Measurements from ENCODE around the gene RELN.

Gene RELN

DNA sequence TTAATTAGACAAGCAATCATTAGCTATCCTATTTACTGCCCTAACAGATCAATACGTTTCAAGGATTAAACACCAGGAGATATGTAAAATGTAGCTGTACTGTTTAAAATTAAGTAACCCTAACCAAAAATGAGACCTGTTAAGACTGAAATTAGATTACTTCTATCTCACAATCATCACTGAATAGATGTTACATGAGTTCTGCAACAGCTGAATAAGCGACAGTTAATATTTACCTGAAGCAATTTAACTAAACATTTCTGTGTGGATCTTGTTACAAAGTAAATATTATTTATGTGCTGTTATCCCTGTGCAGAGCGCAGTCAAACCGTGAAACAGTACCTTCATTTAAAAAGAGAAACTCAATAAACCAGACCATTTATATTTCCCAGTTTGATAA lies 122.5 kb downstream of the RELN start:
- TF ChIP-seq, protein P1, sequence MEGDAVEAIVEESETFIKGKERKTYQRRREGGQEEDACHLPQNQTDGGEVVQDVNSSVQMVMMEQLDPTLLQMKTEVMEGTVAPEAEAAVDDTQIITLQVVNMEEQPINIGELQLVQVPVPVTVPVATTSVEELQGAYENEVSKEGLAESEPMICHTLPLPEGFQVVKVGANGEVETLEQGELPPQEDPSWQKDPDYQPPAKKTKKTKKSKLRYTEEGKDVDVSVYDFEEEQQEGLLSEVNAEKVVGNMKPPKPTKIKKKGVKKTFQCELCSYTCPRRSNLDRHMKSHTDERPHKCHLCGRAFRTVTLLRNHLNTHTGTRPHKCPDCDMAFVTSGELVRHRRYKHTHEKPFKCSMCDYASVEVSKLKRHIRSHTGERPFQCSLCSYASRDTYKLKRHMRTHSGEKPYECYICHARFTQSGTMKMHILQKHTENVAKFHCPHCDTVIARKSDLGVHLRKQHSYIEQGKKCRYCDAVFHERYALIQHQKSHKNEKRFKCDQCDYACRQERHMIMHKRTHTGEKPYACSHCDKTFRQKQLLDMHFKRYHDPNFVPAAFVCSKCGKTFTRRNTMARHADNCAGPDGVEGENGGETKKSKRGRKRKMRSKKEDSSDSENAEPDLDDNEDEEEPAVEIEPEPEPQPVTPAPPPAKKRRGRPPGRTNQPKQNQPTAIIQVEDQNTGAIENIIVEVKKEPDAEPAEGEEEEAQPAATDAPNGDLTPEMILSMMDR (IDR thresholded peaks at IDR 0.05), result no peak
- no peak for TF ChIP-seq ZFX (IDR thresholded peaks at IDR 0.05; ENCODE audit: borderline replicate concordance)
- H3K27ac ChIP-seq, result peak overlapping the region; percentile 53

DNA sequence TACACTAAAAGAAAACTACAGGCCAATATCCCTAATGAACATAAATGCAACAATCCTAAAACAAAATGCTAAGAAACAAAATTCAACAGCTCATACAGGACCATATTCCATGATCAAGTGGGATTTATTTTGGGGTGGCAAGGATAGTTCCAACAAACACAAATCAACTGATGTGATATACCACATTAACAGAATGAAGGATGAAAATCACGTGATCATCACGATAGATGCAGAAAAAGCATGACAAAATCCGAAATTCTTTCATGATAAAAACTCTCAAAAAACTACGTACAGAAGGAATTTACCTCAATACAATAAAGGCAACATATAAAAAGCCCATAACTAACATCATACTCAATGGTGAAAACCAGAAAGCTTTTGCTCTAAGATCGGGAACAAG lies 124.0 kb downstream of the RELN start:
- H3K27ac ChIP-seq, result no peak overlapping the region
- TF ChIP-seq, protein P1 (IDR thresholded peaks at IDR 0.05), result no peak
- no peak for TF ChIP-seq ZFX (IDR thresholded peaks at IDR 0.05; ENCODE audit: borderline replicate concordance)

DNA sequence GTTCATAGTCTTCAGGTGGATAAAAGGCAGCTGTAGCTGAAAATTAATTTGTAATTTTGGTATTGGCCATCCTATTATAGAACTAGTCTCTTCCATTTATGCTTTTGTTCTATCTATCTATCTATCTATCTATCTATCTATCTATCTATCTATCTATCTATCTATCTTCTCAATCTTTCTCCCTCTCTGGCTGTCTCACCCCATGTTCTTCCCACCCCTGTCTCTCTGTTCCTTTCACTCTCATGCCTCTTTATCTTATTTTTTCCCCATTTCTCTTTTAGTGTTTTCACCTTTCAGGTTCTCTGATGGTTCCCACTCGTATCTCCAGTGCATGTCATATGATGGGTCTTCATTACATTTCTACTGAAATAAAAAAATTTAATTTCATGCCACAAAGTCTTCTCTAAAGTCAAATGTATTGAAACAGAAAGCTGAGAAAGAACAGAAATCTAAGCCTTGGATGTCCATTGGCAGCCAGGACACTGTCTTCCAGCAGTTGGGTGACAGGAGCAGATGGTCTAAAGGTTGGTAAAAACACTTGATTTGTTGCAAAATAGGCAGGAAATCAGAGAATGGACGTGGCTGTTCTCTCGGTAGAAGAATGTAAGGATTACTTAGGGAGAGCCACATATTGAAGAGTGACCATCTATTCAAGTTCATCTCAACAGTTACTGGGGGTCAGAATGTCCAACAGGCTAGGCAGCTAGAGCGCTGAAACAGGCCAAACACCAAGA lies 127.0 kb downstream of the RELN start:
- no peak for TF ChIP-seq ZFX (IDR thresholded peaks at IDR 0.05; ENCODE audit: borderline replicate concordance)
- TF ChIP-seq, protein P1 (IDR thresholded peaks at IDR 0.05), result no peak
- H3K27ac ChIP-seq, result no peak overlapping the region

DNA sequence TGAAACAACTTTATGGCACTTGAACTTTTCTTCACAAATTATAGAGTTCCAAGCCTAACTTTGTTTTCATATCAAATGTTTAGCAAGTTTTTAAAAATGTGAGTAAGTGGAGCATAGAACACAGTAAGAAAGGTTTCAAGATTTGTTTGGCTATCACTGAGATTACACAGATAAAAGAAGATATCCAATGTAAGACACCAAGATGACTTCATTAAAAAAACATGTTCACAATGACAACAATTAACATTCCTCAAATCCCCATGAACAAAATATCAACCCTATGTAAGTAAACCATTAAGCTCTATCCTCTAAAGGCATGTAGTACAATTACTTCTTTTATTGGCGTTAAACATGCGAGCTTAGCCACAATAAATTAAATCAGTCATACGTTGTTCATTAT lies 129.7 kb downstream of the RELN start:
- TF ChIP-seq, protein P1 (IDR thresholded peaks at IDR 0.05), result no peak
- no peak for TF ChIP-seq ZFX (IDR thresholded peaks at IDR 0.05; ENCODE audit: borderline replicate concordance)
- no peak overlapping the region for H3K27ac ChIP-seq

DNA sequence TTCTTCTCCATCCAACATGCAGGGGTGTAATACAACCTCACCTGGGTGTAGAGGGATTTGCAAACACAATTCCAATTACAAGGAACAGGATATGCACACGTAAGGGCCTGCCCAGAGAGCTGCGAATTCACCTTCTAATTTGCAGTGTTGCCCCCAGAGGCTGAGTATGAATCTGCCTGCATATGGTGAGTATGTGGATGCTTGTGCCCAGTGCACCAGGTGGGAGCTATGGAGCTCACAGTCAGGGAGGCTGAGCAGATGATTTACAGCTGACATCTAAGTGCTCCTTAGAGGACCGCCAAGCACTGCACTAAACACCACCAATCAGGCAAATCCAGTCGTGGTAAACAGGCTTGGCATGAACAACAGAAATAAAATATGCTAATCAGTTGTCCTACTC lies 132.0 kb downstream of the RELN start:
- TF ChIP-seq, protein P1 (IDR thresholded peaks at IDR 0.05), result peak; percentile 14; the same call in 1 of the 2 replicates
- TF ChIP-seq ZFX (IDR thresholded peaks at IDR 0.05; ENCODE audit: borderline replicate concordance), result no peak
- no peak overlapping the region for H3K27ac ChIP-seq

DNA sequence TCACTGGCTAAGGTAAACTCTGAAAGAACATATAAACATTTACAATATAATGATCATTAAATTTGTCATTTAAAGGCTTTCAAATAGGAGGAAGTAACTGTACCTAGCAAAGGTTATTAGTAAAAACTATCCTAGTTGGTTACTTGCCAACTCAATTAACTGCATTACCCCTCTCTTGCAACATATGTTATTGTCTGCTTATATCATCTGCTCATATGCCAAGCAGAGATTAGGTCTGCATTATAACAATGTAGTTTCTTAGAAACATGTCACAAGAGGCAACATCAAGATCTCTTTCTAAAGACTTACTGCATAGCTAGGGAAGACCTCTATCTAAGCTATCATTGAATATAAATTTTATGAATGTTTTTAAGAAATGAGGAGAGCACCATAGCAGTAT lies 132.5 kb downstream of the RELN start:
- TF ChIP-seq, protein P1 (IDR thresholded peaks at IDR 0.05), result no peak
- TF ChIP-seq ZFX (IDR thresholded peaks at IDR 0.05; ENCODE audit: borderline replicate concordance), result no peak
- no peak overlapping the region for H3K27ac ChIP-seq

DNA sequence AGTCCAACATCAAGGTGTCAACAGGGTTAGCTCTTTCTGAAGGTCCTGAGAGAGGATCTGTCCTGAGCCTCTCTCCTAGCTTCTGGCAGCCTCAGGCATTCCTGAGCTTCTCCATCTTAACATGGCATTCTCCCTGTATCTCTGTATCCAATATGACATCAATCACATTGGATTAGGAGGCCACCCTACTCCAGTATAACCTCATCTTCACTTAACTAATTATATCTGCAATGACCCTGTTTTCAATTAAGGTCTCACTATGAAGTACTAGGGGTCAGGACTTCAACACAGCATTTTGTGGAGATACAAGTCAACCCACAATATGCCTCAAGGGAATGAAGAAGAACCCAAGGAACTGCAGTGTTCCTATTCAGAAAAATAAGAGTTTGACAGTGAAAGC lies 133.8 kb downstream of the RELN start:
- no peak for TF ChIP-seq ZFX (IDR thresholded peaks at IDR 0.05; ENCODE audit: borderline replicate concordance)
- TF ChIP-seq, protein P1 (IDR thresholded peaks at IDR 0.05), result no peak
- H3K27ac ChIP-seq, result no peak overlapping the region

Measured in 22Rv1 (cell line).